Measurements from ENCODE around the gene SLC26A8.

Gene SLC26A8, protein sequence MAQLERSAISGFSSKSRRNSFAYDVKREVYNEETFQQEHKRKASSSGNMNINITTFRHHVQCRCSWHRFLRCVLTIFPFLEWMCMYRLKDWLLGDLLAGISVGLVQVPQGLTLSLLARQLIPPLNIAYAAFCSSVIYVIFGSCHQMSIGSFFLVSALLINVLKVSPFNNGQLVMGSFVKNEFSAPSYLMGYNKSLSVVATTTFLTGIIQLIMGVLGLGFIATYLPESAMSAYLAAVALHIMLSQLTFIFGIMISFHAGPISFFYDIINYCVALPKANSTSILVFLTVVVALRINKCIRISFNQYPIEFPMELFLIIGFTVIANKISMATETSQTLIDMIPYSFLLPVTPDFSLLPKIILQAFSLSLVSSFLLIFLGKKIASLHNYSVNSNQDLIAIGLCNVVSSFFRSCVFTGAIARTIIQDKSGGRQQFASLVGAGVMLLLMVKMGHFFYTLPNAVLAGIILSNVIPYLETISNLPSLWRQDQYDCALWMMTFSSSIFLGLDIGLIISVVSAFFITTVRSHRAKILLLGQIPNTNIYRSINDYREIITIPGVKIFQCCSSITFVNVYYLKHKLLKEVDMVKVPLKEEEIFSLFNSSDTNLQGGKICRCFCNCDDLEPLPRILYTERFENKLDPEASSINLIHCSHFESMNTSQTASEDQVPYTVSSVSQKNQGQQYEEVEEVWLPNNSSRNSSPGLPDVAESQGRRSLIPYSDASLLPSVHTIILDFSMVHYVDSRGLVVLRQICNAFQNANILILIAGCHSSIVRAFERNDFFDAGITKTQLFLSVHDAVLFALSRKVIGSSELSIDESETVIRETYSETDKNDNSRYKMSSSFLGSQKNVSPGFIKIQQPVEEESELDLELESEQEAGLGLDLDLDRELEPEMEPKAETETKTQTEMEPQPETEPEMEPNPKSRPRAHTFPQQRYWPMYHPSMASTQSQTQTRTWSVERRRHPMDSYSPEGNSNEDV

DNA sequence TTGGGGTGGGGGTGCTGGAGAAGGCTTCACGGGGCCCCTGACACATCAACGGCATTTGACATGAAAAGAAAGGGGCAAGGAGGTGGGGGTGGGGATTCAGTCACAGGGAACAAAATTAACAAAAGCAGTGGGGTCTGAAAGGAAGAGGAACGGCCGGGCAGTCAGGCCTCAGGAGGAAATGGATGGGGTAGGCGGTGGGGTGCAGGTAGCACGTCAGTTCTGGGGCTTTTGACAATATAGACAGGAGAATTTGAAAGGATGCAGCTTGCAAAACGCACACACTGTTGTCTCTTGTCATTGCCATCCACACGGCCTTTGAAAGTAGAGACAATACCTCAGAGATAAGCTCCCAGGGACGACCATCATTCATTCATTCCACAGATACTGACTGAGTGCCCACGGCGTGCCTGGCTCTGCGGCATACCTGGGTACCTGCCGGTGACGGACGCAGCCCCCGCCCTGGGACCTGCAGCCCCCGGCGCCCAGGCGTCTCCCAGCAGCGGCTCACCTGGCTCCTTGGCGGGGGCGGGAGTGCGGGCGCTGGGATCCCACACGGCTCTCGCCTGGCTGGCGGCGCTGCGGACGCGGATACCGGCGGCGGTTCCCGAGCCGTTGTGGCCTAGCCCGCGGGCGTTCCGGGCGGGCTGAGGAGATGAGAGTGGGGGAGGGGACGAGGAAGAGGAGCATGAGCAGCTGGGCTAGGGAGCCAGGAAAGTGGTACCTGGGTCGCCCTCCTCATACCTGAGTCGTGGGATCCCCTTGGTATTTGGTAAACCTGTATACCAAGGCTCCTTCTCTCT is at the start of gene SLC26A8:
Gene SLC26A8, minus strand, starts transcription at position 646 of the 800 bp plus-strand sequence. CDS start 4,934 bp downstream, outside the sequence.
- DNase-seq, result no peak

DNA sequence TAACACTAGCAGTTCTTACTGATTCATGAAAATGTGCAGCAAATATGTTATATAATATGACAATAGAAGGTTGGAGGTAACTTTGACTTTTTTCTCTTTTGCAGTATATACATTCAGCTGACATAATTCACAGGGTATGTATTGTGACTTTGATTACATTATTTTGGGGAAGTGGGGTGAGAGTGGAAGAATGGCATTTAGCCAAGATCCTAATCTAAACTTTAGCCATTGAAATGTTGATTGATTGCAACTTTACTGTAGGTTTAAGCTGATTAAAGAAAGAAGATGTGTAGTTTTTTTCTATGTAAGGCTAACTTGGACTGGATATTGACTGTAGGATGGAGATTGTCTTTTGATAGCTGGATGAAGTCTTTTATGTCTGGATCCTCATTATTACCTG is 49.1 kb upstream of the SLC26A8 start:
- no peak for DNase-seq

DNA sequence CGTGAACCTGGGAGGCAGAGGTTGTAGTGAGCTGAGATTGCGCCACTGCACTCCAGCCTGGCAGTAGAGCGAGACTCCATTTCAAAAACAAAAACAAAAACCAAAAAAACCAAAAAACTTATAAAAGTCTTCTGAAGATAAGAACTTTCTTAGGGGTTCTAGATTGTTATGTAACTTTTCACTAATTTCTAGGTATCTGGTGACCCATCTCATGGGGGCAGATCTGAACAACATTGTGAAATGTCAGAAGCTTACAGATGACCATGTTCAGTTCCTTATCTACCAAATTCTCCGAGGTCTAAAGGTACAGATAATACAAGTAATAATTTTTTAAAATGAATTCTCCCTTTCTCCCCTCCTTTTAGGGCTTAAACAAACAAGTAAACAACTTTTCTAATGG is 48.2 kb upstream of the SLC26A8 start:
- DNase-seq, result no peak

DNA sequence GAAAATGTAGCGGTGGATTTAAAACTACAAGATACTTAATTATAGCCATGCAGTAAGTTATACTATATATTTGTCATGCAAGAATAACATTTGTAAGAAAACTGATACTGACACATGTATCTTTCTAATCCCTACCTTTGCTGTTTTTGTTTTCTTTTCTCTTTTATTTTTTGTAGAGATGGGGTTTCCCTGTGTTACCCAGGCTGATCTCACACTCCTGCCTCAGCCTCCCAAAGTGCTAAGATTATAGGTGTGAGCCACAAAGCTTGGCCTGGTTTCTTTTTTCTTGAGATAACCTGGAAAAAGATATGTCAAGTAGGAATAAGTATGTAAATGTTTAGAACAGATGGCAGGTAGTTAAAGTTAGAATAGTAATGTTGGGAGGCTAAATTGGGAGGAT is 47.3 kb upstream of the SLC26A8 start:
- DNase-seq, result no peak

DNA sequence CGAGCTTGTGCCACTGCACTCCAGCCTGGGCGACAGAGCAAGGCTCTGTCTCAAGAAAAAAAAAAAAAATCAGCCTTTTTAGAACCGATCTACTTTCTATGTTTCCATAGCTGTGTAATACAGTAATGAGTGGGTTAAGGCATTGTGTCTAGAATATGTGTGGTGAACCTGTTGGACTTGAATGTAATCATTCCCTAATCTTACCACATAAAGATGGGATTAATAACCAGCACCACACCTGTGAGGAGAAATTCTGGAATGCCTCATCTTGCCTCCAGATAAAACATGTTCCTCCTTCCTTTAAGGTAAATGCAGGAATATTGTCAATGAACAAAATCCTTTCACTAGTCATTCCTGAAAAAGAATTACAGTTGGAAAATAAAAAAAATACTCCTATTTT is 46.8 kb upstream of the SLC26A8 start:
- DNase-seq, result no peak

DNA sequence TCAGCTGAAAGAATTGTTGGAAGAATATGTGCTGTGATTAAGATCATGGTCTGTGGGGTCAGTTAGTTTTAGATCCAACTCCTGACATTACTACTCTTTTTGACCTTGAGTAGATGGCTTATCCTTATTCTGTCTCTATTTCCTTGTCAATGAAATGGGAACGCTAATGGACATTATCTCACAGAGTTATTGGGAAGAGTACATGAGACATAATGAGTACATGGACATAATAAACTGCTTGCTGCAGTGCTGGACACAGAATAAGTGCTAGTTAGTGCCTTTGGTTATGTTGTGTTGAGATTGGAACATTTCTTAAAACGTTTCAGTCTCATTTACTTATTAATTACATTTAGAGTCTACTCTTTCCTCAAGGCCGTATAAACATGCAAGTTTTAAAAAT is 45.8 kb upstream of the SLC26A8 start:
- DNase-seq, result no peak

DNA sequence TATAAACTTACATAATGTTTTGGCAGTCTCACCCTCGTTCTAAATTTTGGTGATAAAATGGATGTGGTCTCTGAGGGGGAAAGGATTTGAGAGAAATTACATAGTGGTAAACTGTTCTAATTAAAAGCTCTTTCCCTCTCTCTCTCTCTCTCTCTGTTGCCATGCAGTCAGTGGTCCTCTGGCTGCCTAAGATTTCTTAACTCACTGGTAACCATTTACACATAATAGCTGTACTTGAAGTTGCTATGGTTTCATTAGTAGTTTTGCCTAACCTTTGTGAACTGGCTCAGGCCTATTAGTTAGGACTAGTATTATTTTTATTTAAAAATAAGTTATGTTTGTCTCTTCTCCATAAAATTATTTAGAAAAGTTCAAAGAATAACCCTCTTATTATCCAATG is 45.1 kb upstream of the SLC26A8 start:
- DNase-seq, result no peak

DNA sequence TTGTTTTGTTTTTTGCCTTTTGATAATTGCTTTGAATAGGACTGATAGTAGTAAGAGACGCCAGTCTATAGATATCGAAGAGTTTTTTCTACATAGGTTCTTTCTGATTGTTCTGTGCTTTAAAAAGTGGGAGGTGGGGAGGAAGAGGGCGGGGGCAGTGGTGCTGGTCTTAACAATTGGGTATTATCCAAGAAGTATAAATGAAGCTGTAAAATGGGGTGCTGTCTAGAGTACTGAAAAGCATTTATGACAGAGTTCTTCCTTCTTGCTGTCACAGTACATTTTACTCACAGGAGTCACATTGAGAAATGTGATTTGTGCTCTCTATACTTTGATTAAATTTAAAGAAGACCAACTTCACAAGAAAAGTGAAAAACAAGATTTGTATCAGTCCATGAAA is 44.1 kb upstream of the SLC26A8 start:
- no peak for DNase-seq

DNA sequence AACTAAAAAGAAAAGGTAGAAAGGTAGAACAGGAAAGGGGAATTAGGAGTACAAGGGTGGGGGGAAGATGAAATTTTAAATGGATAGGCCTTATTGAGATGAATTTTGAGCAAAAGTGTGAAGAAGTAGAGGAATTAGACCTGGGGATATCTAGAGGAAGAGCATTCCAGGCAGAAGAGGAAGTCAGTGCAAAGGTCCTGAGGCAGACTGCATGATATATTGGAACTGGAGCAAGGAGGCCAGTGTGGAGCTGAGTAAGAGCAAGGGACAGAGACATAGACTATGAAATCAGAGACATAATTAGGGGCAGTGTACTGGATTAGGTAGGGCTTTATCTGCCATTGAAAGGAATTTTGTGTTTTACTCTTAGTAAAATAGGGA is 43.6 kb upstream of the SLC26A8 start:
- DNase-seq, result no peak

DNA sequence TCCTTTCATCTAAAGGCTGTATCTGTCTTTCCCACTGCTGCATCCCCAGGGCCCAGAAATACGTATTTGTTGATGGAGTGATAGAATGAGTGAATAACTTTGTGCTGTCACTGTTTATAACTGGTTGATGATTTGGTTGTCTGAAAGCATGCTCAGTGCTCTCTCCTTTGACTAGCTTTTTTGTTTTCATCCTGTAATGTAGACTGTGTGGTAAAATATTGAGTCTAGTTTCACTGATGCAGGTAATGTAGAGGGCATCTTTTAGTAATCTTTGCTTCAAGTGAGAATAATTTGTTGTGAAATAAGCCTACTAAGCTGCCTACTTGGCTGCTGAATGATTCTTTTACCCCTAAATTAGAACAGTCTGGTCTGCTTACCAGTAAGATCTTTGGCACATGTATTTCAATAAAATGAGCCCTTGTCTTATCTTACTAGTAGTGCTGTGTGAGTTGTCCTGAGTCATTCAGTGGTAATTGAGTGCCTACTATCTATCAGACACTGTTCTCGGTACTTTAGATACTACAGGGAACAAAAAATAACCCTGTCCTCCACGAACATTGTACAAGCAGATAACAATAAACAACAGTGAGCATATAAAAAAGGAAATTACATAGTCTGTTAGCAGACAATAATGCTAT is 43.1 kb upstream of the SLC26A8 start:
- no peak for DNase-seq

DNA sequence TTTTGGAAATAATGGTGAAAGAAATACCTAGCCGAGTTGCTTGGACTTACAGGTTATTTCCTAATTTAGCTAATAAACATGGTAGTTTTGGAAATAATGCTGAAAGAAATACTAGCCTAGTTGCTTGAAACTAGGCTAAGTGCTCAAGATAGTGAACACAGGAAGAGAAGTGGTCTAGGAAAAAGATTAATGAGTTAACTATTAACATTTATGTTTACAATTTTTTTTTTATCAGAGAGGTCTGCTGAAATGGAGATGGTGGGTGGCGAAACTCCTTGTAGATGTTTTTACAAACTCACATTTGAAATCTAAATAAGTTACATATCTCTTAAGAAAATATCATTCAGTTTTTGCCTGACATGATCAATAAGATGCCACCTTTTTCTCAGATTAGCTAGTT is 42.4 kb upstream of the SLC26A8 start:
- DNase-seq, result no peak

DNA sequence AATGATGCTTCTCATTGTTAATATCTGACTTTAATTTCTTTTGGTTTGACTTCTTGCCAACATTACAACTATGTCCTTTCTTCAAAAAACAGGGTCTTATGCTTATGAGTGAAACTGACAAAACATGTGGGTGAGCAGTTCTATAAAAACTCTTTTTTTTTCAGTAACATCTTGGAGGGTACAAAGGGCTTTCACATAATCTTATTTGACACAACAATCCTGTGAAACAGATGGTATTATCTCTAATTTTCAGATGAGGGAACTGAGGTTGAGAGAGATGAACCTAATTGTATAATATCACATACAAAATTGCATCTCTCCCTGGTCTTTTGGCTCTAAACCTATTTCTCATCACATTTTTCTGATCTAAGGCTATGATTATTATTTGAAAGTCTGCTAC is 41.5 kb upstream of the SLC26A8 start:
- DNase-seq, result no peak

DNA sequence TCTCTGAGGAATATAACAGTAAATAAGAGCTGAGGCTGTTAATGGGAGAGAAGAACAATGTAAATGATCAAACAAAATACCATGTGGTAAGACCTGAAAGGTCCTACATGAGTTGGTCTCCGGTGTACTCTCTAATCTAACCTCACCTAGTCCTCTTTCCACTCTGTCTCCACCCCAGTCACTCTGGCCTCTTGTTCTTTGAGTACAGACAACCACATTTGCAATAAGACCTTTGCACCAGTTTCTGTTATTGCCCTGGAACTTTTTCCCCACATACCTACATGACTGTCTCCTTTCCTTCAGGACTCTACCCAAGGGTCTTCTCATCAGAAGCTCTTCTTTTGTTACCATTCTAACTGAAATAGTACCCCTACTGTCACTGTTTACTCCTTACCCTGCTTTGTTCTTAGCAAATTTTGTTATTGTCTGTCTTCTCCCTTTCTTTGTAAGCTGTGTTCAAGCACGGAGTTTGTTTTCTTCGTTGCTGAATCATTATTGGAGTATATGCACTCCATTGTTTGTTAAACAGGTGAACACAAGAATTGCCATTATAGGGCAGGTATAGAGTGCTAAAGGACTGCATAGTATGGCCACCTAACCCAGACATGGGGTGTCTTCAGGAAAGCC is 40.4 kb upstream of the SLC26A8 start:
- DNase-seq, result no peak

DNA sequence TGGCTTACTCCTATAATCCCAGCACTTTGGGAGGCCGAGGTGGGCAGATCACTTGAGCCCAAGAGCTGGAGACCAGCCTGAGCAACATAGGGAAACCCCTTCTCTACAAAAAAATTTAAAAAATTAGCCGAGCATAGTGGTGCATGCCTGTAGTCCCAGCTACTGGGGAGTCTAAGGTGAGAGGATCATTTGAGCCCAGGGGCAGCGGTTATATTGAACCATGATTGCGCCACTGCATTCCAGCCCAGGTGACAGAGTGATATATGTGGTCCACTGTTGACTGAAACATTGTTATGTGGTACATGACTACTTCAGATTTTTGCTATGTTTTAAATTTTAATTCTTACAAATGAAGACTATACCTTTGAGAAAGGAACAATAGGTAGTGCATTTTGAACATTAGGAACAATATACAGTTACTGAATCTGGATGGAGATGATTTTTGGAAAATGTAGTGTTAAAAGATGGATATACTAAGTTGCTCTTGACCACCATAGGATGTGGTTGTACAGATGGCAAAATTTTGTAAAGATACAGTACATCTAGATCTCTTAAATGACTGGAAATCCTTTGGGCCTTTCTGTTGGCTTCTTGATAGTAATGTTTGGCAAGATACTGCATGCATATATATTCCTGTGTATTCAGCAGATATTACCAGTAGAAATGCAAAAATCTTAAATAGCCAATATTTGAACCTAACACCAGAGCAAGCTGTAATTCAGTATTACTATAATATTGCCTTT is 39.0 kb upstream of the SLC26A8 start:
- DNase-seq, result no peak

DNA sequence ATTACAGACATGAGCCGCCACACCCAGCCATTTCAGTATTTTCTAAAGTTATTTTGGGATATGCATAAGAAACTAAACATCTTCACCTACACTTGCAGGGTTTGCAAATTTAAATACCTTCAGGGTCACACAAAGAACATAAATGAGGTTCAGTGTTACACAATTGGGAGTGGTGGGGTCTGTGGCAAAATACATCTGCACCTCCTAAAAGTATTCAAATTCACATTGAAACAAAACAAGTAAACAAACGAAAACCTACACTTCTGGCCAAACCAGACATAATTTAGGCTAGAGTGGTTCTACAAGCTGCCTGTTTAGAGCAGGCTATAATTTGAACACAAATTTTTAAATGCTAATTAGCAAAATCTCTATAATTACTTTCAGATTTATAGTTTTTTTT is 37.8 kb upstream of the SLC26A8 start:
- DNase-seq, result no peak

DNA sequence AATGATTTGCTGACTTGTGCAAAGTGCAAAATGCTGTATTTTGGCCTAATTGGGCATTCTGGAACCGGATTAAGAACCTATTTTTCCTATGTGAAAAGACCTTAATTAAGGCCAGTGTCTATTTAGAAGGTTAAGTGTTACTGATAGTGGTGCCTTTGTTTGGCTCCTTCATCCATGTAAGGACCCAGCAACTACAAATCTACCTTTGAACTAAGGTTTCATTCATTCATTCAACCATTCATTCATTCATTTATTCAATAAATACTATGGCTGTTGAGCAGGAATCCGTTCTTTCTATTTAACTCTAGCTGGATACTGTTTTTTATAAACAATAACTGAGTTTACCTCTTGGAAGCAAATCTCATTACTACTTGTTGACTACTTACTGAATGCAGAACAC is 36.8 kb upstream of the SLC26A8 start:
- no peak for DNase-seq

DNA sequence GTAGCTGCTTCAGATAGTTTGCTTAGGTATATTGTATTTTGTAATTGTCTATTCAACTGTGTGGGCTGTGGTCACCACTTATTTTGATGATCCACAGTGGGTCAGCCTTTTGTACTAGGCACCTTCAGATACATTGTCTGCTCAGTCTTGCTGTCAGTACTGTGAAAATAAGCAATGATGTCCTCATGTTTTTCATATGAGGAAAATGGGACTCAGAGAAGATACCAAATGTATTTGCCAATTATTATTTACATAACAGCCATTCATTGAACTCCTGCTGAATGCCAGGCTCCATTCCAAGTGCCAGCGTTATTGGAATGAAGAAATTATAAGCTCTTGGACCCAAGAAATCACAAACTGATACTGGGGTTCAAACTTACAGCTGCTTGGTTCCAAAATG is 31.7 kb upstream of the SLC26A8 start:
- DNase-seq, result no peak

DNA sequence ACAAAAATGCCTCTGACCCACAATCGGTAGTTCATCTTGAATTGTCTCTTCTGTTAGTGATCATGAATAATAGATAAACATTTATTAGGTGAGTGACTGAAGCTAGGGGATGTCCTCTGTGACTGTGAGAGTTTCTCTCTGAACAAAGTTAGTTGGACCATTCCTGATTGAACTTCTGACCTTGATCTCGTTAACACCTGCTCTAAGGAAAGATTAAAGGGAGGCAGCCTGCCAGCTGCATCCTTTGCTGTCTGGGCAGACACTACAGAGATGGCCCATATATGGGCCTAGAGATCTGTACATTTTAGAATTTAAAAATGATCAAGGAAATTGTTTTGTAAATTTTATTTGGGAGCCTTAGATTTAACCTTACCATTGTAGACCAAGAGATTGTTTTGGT is 30.5 kb upstream of the SLC26A8 start:
- peak; percentile 5 for DNase-seq

DNA sequence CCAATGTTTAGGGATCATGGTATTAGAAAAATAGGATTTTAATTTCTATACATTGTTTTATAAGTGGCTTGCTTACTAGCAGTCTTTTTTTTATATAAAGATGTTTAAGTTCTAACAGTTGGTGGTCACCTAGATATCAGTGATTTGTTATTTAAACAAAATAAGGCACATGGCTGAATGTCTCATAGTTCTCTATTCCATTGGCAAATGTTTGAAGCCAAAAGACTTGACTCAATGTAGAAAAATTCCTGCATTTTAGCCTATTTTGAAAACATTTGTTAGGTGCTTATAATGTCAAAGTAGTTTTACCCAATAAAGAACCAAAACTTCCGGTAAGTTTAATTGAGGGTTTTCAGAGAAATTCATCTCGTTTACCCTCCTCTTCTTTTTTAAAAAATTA is 30.0 kb upstream of the SLC26A8 start:
- no peak for DNase-seq

DNA sequence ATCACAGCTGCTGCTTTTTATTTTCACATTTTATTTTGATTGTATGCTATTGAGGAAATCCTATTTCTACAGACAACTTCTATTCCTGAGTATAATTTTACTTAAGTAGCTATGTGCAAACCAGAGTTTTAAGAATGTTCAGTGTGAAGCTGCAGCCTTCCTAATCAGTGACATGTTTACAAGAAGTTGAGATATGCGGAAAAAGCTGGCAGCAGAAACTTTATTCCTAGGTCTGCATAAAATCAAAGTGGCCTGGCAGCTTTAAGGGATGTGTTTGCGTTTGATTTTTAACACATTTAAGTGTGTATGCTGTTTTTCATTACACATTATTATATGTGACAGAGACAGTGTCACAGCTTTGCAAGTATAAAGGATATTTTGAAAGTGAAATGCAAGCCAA is 29.4 kb upstream of the SLC26A8 start:
- no peak for DNase-seq

DNA sequence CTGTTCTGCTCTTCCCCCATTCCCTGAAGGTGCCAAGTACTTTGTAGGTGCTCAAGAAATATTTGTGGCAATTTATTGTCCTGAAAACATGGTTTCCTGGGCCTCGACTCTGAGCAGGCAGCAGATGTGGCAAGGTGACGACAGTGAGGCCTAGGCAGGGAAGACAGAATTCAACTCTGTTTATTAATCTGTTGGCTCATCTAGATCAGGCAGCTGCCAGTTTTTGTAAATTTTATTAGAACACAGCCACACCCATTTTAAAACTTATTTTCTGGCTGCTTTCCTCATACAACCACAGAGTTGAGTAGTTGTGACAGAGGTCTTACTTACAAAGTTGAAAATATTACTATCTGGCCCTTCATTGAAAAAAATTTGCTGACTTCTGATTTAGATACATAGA is 27.7 kb upstream of the SLC26A8 start:
- peak; percentile 12 for DNase-seq

All from NCI-H2171 treated with DMSO at 0.1 percent for 48 hours (cell line).